Activated naive CD4-positive, alpha-beta T cell treated with anti-CD3 and anti-CD28 coated beads for 36 hours (primary cell): Measurements from ENCODE around the gene CDKN1C. TPM values are rescaled to one million over a fixed set of nuclear protein-coding genes. Genes with fewer than 3 reads are reported as not detected.

ENCODE experiments used
- CTCF ChIA-PET: fragments of 350-600 bp; sonication (Branson Sonifier 250); formaldehyde crosslinking; loops from one replicate; lab custom pipeline; 2021; ENCODE audit warnings: antibody characterized with exemption; lab: Charles Lee
- DNase-seq: peaks from one replicate; pipeline ENCODE4 v3.0.0-alpha.2; 2020
- H3K27ac Mint-ChIP-seq: one replicate; pipeline ENCODE4 v1.8.0; 2021; ENCODE audit warnings: mild to moderate bottlenecking, mixed read lengths
- H3K27me3 Mint-ChIP-seq: one replicate; pipeline ENCODE4 v1.8.0; 2021; ENCODE audit warnings: low read depth, mixed read lengths
- H3K36me3 Mint-ChIP-seq: one replicate; pipeline ENCODE4 v1.8.0; 2021; ENCODE audit warnings: low read depth, mixed read lengths
- H3K4me1 Mint-ChIP-seq: one replicate; pipeline ENCODE4 v1.8.0; 2021; ENCODE audit warnings: low read depth, mixed read lengths
- H3K4me3 Mint-ChIP-seq: one replicate; pipeline ENCODE4 v1.8.0; 2021; ENCODE audit warnings: mild to moderate bottlenecking, moderate library complexity, mixed read lengths
- H3K9me3 Mint-ChIP-seq: one replicate; pipeline ENCODE4 v1.8.0; 2021; ENCODE audit warnings: mixed read lengths
- intact Hi-C: fragments of 100-400 bp; cut with micrococcal nuclease; formaldehyde crosslinking; loops from one replicate; pipeline ENCODE4 v1.15.1; 2023
- total RNA-seq, 2 experiments: library from RNA; stranded (reverse); gene quantifications; one replicate each; pipeline ENCODE4 v1.2.3, GENCODE V29; 2021

The CDKN1C gene
- total RNA-seq, 2 experiments from 2014 or later, result 0.17 to 0.26 TPM

DNA sequence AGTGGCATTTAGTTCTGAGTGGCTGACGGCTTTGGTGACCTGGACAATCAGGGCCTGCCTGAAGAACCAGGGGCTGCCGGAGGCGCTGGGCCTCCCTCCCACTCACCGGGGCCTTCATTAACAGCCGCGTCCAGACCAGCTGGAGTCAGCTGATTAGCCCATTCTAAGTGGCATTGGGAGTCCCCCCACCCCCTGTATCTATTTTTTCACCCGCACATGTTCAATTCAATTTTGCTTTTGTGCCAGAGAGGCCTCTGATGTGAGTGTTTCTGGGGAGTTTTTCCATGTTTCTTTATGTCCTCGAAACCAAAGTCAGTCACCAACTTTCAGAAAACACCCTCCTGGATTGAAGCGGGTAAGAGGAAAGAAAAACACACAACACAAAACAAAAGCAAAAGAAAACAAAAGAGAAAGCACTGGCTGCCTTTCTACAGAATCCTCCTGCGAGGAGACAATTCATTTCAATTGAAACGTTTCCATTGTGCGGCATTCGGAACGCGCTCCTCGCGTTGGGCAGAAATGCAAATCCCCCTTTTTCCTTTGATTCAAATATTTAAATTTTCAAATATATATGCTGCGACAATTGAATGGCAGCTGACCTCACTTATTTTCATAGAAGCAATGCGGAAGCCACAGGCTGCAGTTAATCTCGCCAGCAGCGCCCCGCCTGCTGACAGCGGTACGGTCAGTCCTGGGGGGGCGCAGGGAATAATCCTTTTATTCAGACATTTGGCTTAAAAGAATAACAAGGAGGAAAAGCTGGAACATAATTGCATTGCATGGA, 17.7 kb downstream of the CDKN1C start:
- no peak overlapping the region for H3K27ac Mint-ChIP-seq
- no peak overlapping the region for H3K4me3 Mint-ChIP-seq
- intact Hi-C loops, result no loop called here
- H3K4me1 Mint-ChIP-seq, result peaks cover 7% of the 10 kb centered on the region
- H3K9me3 Mint-ChIP-seq, result no peaks in the 10 kb centered on the region
- no peaks in the 10 kb centered on the region for H3K36me3 Mint-ChIP-seq
- peaks cover 57% of the 10 kb centered on the region for H3K27me3 Mint-ChIP-seq
- CTCF ChIA-PET, result no interaction called here
- DNase-seq, result no peak

GRCh38 chr11:2867142-2867541, 18.4 kb downstream of the CDKN1C start:
- H3K27ac Mint-ChIP-seq, result no peak overlapping the region
- CTCF ChIA-PET, result no interaction called here
- H3K4me3 Mint-ChIP-seq, result no peak overlapping the region
- no peak for DNase-seq
- peaks cover 57% of the 10 kb centered on the region for H3K27me3 Mint-ChIP-seq
- H3K9me3 Mint-ChIP-seq, result no peaks in the 10 kb centered on the region
- H3K4me1 Mint-ChIP-seq, result peaks cover 7% of the 10 kb centered on the region
- intact Hi-C loops, result no loop called here
- no peaks in the 10 kb centered on the region for H3K36me3 Mint-ChIP-seq

DNA sequence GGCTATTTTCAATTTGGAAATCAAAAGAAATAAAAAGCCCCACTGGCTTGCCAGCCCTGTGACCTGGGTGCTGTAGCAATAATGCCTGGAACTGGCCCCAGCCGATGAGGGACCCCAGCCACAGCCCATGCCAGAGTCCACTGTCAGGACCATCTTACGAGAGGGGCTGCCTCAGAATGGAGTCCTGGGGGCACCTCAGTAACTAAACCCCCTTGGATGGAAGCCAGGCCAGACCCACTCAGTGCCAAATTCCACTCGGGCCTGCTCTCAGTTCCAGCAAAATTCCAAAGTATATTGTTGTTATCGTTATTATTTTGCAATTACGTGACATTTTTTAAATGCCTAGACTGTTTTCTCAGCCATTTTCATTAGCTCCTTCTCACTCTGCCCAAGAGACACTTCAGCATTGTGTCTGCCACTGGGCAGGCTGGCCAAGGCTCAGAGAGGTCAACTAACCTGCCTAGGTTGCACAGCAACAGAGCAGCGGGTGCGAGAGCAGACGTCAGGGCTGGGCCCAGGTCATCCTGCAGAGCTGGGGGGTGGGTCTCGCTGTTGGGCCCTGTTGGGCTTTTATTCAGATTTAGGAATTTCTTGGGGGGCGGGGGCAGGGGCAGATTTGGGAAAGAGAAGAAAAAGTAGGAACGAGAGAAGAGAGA, 19.5 kb downstream of the CDKN1C start:
- no peak for DNase-seq
- CTCF ChIA-PET, result interaction anchor here (0.6 kb wide), 1 partner anchor 64 kb away, joined by 5 read pairs; no protein-coding TSS in a partner anchor
- no peak overlapping the region for H3K4me3 Mint-ChIP-seq
- H3K27me3 Mint-ChIP-seq, result peaks cover 58% of the 10 kb centered on the region
- H3K9me3 Mint-ChIP-seq, result no peaks in the 10 kb centered on the region
- intact Hi-C loops, result no loop called here
- no peaks in the 10 kb centered on the region for H3K36me3 Mint-ChIP-seq
- no peak overlapping the region for H3K27ac Mint-ChIP-seq
- peaks cover 7% of the 10 kb centered on the region for H3K4me1 Mint-ChIP-seq

DNA sequence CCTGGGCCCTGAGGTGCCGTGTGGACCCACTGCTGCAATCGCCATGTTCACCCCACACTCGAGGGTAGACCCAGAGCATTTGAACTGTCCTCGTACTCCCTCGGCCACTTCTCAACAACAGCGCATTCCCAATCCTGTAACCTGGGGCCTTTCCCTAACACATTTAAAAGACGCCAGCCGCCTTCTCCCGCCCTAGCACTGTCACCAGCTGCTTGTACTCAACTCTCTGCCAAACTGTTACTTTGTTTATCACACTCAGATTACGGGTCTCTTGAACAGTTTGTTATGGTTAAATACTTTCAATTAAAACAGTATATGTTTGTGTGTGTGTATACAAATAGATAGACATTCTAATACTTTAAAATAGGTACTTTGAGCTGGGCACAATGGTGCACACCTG, 20.7 kb downstream of the CDKN1C start:
- no peaks in the 10 kb centered on the region for H3K36me3 Mint-ChIP-seq
- CTCF ChIA-PET, result interaction anchor here (0.7 kb wide), 1 partner anchor 28 kb away, joined by 3 read pairs; no protein-coding TSS in a partner anchor

DNA sequence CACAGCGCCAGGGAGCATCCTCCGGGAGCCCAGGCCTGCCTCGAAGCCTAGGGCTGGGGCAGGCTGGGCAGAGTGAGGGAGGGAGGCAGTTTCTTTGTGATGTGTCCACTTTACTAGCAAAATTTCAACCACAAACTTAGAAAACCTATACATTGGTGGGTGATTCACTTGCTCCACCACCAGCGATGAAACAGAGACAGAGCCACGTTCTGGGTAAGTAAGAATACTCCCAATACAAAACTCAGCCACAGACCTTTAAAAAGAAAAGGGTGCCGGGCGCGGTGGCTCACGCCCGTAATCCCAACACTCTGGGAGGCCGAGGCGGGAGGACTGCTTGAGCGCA, 22.3 kb downstream of the CDKN1C start:
- peaks cover 48% of the 10 kb centered on the region for H3K27me3 Mint-ChIP-seq
- H3K36me3 Mint-ChIP-seq, result no peaks in the 10 kb centered on the region
- no peaks in the 10 kb centered on the region for H3K9me3 Mint-ChIP-seq
- H3K27ac Mint-ChIP-seq, result no peak overlapping the region
- peaks cover under 1% of the 10 kb centered on the region for H3K4me1 Mint-ChIP-seq
- CTCF ChIA-PET, result no interaction called here
- intact Hi-C loops, result no loop called here
- DNase-seq, result no peak
- no peak overlapping the region for H3K4me3 Mint-ChIP-seq

More for the DNA sequence above, 20.7 kb downstream of the CDKN1C start:
- DNase-seq, result no peak
- no peak overlapping the region for H3K27ac Mint-ChIP-seq
- intact Hi-C loops, result no loop called here
- H3K27me3 Mint-ChIP-seq, result peaks cover 57% of the 10 kb centered on the region
- H3K9me3 Mint-ChIP-seq, result no peaks in the 10 kb centered on the region
- H3K4me1 Mint-ChIP-seq, result peaks cover 7% of the 10 kb centered on the region
- no peak overlapping the region for H3K4me3 Mint-ChIP-seq

DNA sequence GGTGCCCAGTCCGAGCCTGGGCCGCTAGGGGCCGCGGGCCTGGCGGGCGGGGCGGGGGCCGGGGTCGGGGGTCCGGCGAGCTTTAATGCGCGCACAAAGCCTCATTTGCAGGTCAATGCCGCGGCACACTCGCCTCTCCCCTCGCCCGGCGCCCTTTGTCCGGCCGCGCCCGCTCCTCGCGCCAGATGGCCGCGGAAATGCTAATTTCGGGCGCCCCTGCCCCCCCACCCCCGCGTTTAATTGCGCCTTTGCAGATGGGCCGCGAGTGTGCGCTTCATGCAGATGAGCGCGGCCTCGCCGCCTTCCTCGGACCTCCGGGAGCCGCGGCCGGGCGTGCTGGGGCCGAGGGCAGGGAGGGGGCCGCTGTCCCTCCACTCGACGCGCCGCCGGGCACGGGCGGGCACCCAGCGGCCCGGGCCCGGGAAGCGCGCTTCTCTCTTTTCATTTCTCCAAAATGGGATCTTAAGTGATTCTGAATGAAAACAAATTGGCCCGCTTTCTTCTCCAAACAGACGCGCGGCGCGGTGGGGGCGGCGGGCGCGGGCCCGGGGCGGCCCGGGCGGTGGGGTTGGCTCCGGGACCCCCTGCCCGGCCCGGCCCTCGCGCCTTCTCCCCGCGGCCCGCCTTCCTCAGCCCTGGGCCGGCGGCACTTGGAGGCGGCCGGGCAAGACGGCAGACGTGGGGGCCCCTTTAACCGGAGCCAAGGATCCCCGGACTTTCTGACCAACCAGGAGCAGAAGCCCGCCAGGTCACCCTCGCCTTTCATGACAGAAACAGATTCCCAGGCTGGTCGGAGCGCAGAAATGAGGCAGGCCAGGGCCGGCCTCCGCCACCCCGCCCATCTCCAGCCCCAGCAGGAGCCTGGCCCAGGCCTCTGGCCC, 22.9 kb downstream of the CDKN1C start:
- DNase-seq, result no peak
- Mint-ChIP-seq H3K4me3 (no peak overlapping the region), H3K36me3 (no peaks in the 10 kb centered on the region), H3K27ac (no peak overlapping the region), H3K9me3 (no peaks in the 10 kb centered on the region), H3K4me1 (no peaks in the 10 kb centered on the region), H3K27me3 (peaks cover 43% of the 10 kb centered on the region)
- intact Hi-C loops, result no loop called here
- CTCF ChIA-PET, result no interaction called here

DNA sequence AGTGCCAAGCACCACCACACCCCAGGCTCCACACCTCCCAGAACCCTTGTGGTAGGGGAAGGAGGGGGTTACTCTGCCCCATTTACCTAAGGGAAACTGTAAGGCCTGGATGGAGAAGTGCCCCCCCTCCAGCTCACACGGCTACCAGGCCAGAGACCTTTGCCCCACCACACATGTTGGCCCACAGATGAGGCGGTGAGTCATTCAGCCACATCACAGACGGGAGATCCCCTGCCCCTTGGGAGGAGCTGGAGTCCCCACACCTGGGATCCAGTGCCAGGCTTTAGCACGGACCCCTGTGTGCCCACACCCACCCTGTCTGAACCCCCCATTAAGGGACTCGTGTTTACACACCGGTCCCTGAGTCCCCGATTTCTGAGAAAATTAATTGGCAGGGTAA, 24.9 kb downstream of the CDKN1C start:
- H3K27ac Mint-ChIP-seq, result no peak overlapping the region
- H3K36me3 Mint-ChIP-seq, result no peaks in the 10 kb centered on the region
- no peaks in the 10 kb centered on the region for H3K9me3 Mint-ChIP-seq
- H3K4me3 Mint-ChIP-seq, result no peak overlapping the region
- CTCF ChIA-PET, result interaction anchor here (0.8 to 1.0 kb wide), 2 partner anchors 31 to 328 kb away, joined by 3 to 5 read pairs; no protein-coding TSS in a partner anchor
- intact Hi-C loops, result no loop called here
- DNase-seq, result peak; percentile 65
- H3K4me1 Mint-ChIP-seq, result no peaks in the 10 kb centered on the region
- H3K27me3 Mint-ChIP-seq, result peaks cover 32% of the 10 kb centered on the region

DNA sequence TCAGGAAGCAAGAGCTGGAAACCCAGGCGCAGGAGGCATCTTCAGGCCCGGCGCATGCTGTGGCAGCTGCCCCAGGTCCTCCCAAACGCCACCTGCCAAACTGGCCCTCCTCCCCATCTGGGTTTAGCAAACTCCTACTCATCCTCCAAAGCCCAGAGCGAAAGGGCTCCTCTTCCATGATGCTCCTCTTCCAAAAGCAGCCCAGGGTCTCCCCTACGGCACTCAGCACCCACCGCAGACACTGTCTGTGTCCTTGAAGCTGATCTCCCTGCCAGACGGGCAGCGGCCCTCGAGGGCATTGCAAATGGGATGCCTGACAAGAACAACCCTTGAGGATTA, 25.9 kb downstream of the CDKN1C start:
- CTCF ChIA-PET, result no interaction called here
- no peak overlapping the region for H3K27ac Mint-ChIP-seq
- H3K27me3 Mint-ChIP-seq, result peaks cover 27% of the 10 kb centered on the region
- H3K9me3 Mint-ChIP-seq, result no peaks in the 10 kb centered on the region
- no peak overlapping the region for H3K4me3 Mint-ChIP-seq
- H3K4me1 Mint-ChIP-seq, result no peaks in the 10 kb centered on the region
- no peak for DNase-seq
- intact Hi-C loops, result no loop called here
- no peaks in the 10 kb centered on the region for H3K36me3 Mint-ChIP-seq

DNA sequence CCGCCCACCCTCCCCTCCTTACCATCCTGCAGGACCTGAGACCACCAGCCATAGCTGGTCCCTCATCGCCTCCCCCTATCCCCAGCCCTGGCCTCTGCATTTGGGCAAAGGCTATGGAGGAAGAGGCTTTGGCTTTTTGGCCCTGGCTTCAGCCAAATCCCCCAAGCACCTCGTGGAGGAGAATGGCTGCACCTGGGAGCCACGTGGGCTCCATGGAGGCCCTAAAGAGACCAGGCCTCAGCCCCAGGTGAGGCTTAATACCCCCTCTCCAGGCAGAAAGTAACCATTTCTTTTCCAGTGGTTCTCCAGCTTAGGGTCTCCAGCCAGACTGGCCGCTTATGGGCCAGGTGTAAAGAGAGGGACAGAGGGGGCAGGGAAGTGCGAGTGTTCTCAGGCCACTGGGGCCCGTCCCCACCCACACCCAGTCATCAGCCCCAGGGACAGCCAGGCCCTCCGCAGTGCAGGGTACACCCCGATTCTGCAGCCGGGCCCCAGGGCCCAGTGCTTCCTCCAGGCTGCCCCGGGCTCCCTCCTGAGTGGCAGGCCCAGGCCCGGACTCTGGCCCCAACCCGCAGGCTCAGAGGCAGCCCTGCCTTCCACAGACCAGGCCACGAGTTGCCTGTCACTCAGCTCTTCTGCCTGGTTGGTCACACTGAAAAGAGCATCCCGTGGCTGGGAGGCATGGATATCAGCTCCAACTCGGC, 26.4 kb downstream of the CDKN1C start:
- CTCF ChIA-PET, result interaction anchor here (1.0 kb wide), 1 partner anchor 326 kb away, joined by 3 read pairs; no protein-coding TSS in a partner anchor
- Mint-ChIP-seq H3K36me3 (no peaks in the 10 kb centered on the region), H3K4me1 (no peaks in the 10 kb centered on the region), H3K27me3 (peaks cover 22% of the 10 kb centered on the region), H3K27ac (no peak overlapping the region), H3K9me3 (no peaks in the 10 kb centered on the region), H3K4me3 (no peak overlapping the region)
- intact Hi-C loops, result no loop called here
- DNase-seq, result no peak

DNA sequence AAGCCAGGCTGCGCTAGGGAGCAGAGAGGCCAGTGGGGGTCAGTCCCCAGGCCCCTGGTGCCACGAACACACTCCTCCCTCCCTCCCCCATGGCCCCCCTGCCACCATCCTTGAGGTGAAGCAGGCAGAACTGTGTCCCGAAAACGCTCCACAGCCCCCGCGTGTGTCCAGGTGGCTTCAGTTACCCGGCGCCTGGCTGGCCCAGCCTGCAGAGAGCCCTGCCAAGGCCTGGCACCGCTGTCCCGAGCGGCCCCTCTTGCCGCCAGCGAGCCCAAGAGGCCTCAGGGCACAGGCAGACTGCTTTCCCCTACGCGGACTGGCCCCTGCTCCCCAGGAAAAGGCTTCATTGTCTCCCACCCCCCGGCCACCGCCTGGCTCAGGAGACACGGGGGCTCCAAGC, 27.7 kb downstream of the CDKN1C start:
- H3K27ac Mint-ChIP-seq, result no peak overlapping the region
- H3K27me3 Mint-ChIP-seq, result peaks cover 14% of the 10 kb centered on the region
- no peaks in the 10 kb centered on the region for H3K4me1 Mint-ChIP-seq
- no peaks in the 10 kb centered on the region for H3K36me3 Mint-ChIP-seq
- intact Hi-C loops, result no loop called here
- DNase-seq, result no peak
- no peaks in the 10 kb centered on the region for H3K9me3 Mint-ChIP-seq
- H3K4me3 Mint-ChIP-seq, result no peak overlapping the region
- CTCF ChIA-PET, result no interaction called here

DNA sequence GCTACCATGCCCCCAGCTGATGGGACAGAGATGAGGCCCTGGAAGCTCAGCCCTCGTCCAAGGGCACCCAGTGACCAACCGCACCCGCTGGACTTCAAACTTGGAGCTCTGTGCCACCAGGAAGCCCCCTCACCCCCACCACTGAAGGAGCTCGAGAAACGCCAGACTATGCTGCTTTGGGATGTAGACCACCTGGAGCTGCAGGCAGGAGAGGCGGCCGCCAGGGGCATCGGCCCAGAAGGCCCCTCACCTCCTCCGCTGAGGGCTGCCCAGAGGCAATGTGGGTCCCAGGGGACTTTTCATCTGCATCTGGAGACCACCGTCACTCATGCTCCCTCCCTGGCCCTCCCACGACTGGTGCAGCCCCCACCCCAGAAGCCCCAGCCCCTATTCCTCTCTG, 28.3 kb downstream of the CDKN1C start:
- Mint-ChIP-seq H3K27me3 (peaks cover 14% of the 10 kb centered on the region), H3K9me3 (no peaks in the 10 kb centered on the region), H3K27ac (no peak overlapping the region), H3K4me3 (no peak overlapping the region), H3K36me3 (no peaks in the 10 kb centered on the region), H3K4me1 (no peaks in the 10 kb centered on the region)
- intact Hi-C loops, result no loop called here
- CTCF ChIA-PET, result no interaction called here
- no peak for DNase-seq

DNA sequence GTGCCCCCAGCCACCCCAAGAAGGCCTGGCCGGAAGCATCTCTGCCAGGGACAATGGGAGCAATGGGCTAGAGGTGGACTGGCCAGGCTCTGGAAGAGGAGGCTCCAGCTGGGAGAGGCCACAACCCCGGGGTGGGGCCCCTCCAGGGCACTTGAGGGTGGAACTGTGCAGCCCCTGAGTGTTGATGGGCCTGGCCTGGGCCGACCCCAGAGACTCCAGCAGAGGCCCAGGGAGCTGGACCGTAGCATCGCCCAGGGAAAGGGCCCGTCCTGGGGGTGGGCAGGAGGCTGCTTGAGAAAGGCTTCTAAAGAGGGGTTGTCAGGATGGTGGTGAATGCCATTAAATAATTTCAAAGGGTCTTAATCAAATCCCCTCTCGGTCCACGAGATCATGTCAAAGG, 30.4 kb downstream of the CDKN1C start:
- H3K4me3 Mint-ChIP-seq, result no peak overlapping the region
- CTCF ChIA-PET, result no interaction called here
- intact Hi-C loops, result no loop called here

More for the DNA sequence above, 30.4 kb downstream of the CDKN1C start:
- Mint-ChIP-seq H3K27ac (no peak overlapping the region), H3K9me3 (no peaks in the 10 kb centered on the region), H3K36me3 (no peaks in the 10 kb centered on the region), H3K4me1 (no peaks in the 10 kb centered on the region), H3K27me3 (no peaks in the 10 kb centered on the region)
- DNase-seq, result no peak
